Activated CD4-positive, alpha-beta T cell treated with anti-CD3 and anti-CD28 coated beads for 1 hour (primary cell): ENCODE results near the gene SYTL2.

Experiments used
- DNase-seq: peaks from one replicate; pipeline ENCODE4 v3.0.0-alpha.2; 2020

Gene SYTL2

GRCh38 chr11:85827748-85828639 is 17.1 kb upstream of the SYTL2 start:
- no peak for DNase-seq

GRCh38 chr11:85826116-85826855 is 15.3 kb upstream of the SYTL2 start:
- no peak for DNase-seq

DNA sequence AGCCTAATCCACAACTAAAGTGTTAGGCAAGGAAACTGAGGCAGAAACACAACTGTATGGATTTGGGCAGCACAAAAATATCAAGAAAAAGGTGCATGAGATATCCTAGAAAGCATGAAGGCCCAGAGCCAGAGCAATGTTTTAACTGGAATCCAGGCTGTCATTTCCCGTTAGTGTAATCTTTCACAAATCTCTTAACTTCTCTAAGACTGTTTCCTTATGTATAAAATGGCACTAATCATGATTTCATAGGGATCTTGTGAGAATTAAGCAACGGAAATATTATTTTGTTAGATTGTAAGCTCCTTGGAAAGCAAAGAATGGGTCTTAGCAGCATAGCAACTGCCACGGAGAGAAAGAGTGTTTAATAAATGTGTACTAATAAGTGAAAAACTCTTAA is 14.7 kb upstream of the SYTL2 start:
- no peak for DNase-seq

DNA sequence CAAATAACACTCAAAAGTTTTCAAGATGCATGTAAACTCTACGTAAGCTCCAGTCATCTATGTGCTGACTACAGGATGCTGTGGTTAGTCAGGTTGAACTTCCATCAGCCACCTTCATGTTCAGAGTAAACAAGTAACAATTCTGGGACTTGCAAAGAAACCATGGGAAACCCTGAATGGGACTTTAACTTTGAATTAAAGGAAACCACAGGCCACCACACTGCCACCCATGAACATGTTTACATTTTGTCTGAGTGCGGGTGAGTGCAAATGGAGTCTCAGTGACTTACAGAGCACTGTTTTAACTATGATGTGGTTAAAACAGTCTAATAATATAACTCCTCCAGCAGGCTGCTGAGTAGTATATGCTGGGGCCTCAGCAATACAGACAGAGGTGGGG is 12.9 kb upstream of the SYTL2 start:
- peak; percentile 40 for DNase-seq

DNA sequence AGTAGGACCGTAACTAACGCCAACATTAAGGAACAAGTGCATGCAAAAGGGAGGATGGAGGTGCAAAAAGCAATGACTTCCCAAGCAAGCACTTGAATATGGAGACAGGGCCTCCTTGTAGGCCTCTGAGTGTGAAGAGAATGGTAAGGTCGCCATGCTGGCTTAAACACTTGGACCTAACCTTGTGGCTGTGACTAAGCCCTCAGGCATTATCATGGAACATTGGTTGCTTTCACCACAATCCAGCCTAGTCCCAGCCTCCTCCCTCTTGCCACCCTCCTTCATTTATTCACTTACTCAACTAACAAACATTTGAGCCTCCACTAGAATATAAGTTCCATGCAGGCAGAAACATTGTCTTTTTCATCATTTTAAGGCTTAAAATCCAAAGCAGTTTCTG is 11.9 kb upstream of the SYTL2 start:
- DNase-seq, result no peak

DNA sequence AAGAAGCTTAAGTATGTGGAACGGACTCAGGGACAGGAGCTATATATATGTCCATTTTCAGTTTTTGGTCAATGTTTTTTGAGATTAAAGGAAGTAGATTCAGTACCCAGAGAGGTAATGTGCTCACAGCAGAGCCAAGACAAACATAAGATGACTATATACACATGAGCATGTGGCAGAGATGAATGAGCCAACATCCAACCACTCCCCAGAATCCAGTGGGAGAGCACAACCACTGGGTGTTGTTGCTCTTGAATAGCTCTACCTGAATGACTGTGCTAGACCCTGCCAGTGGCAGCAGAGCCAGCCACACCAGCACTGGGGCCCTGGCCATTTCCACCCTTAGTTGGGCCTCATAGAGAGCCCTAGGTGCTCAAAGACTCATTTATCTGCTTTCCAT is 10.7 kb upstream of the SYTL2 start:
- no peak for DNase-seq

DNA sequence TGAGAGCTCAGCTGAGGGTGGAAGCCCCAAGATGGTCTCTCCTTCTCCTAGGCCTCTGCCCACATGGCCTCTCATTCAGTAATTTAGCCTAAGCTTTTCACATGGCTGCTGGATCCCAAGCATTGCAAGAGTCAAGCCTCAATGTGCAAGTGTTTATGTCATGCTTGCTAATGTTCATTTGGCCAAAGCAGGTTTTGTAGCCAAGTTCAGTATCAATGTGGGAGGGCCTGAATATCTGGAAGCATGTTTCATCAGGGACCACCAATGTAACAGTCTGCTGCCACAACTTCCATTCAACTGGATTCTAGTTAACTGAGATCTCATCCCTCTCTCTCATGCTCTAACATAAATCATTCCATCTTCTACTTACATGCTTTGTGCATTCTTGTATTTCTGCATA is 8.5 kb upstream of the SYTL2 start:
- DNase-seq, result no peak

DNA sequence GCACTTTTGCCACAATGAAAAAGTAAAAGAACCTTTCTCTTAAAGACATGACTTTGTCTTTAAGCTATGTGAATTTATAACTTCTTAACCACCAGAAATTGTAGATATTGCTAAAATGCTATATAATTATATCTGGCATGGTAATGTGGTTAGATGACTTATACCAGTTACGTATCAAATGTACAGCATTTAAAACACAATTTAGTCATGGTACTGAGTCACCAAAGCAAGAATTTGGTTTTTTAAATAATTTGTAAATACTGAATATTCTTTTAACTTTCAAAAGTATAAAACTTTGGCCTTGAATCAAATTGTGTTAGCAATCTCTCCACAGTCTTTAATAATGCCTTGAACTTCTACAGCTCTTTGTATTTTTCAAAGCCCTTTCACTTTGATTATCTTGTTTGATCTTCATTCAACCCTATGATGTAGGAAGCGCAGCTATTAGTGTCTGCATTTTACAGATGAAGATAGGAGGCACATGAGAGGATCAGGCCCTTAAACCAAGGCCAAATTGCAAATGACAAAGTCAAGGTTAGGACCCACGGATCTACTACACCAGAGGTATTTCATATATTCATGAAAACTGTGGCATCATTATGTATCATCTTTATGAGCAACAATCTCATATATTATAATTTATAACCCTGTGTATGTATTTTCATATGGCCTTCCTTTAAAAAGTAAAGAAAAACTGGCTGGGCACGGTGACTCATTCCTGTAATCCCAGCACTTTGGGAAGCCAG is 4.4 kb upstream of the SYTL2 start:
- DNase-seq, result no peak

- DNase-seq, result no peak
Observed at GRCh38 chr11:85813721-85814120, 2.8 kb upstream of the SYTL2 start.

DNA sequence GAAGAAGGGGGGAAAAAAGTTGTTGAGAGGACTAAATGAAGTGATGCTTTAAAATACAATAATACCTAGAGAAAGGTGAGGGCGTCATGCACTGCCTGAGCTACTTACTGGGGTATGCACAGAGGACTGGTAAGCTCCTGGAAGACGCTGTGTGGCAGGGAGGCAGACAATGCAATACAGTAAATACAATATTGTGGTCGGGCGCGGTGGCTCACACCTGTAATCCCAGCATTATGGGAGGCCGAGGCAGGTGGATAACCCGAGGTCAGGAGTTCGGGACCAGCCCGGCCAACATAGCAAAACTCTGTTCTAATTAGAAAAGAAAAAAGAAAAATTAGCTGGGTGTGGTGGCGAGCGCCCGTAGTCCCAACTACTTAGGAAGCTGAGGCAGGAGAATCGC is 683 bp upstream of the SYTL2 start:
- DNase-seq, result no peak

- no peak for DNase-seq
Observed at GRCh38 chr11:85810521-85810870, 445 bp downstream of the SYTL2 start.

- no peak for DNase-seq
Observed at GRCh38 chr11:85809863-85810262, 1.1 kb downstream of the SYTL2 start.

DNA sequence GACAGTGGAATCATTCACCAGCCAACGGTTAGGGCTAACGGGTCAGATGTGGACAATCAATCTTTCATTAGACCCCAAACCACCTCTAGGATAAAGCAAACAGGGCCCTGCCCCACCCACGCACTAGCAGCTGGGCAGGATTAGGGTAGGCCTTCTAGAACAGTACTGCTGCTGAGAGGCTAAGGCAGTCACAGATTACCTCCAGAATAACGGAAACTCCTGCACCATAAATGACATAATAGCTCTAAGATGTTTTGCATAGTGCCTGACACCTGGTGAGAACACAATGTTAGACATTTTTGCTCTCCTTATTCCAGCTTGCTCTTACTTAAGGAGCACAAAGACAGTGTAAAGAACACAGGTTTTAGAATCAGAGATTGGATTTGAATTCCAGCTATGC is 1.8 kb downstream of the SYTL2 start:
- DNase-seq, result no peak

DNA sequence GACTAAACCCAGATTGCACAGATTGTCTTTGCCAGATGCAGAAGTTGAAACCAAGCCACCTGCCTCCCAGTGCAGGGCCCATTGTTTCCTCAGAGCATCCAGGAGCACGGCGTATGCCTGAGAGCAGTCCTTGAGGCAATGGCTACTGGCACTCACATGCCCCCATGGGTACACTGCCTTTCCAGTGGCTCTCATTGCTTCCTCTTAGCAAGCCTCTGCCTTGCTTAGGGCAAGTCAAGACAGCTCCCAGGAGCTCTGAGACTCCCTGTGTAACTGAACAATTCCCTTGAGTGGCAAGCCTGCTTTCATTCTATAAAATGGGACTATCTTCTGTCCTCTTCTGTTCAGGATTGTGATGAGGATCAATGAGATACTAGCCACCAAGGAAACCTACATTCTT is 4.1 kb downstream of the SYTL2 start:
- no peak for DNase-seq

- DNase-seq, result no peak
Observed at GRCh38 chr11:85806016-85806415, 4.9 kb downstream of the SYTL2 start.

GRCh38 chr11:85805387-85805786 is 5.6 kb downstream of the SYTL2 start:
- no peak for DNase-seq

- no peak for DNase-seq
Observed at GRCh38 chr11:85803920-85804319, 7.0 kb downstream of the SYTL2 start.

GRCh38 chr11:85803303-85803702 is 7.6 kb downstream of the SYTL2 start:
- DNase-seq, result no peak

GRCh38 chr11:85801527-85801926 is 9.4 kb downstream of the SYTL2 start:
- no peak for DNase-seq

DNA sequence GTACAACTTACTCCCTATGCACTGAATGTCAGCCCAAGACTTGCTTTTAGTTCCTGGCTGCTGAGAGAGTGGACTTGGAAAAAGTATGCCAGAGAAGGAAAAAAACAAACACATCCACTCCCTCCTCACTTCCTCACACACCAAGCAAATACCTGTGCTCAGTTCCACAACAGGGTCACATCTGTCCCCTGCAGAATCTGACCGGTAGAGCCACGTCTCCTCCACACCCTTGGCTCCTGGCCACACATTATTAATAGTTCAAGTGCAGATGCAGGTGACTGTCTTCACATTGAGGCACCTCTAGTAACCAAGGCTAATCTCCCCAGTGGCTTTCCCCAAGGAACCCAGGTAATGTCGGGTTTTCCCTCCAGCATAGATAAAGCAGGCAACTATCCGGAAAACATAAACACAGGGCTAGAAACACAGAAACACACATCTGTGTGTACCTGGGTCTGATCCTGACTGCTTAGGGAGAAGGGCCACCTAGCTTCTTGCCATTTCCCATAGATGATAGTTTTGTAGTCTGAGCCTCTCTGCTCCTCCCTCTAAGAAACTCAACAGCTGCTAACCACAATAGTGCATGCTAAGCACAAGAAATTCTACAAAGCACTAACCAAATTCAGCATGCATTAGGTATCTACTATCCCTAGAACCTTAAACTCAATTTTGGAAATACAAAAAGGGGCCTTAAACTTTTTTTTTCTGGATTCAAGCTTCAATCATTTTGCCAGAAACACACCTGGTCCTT is 10.2 kb downstream of the SYTL2 start:
- DNase-seq, result no peak

DNA sequence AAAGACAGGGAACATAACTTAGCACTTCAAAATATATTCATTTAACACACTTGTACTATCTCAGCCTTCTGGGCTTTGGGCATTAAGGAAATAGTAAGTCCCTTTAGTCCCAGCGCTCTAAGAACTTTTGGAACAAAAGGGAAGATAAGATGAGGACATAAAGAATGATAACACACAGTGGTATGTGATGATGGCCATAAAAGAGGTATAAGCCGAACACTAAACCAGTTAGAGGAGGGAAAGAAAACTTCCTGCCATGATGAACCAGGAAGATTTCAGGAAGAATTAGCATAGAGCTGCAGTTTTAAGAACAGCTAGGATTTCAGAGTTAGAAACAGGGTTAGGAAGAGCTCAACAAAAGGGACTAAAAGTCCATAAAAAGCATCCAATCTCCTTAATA is 11.8 kb downstream of the SYTL2 start:
- DNase-seq, result no peak

DNA sequence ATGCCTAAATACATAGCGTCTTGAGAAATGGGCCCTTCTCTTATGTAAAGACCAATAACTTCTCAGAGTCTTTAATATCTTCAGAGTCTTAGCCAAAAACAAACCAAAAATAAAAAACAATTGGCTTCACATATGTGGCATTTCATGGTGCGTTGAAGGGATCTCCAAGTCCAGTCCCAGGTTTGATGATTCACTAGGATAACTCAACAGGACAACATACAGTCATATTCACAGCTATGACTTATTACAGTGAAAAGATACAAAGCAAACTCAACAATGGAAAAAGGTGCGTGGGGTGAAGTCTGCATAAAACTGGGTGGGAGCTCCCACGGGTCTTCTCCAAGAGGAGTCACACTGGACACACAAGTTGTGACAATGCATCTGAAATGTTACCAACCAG is 12.6 kb downstream of the SYTL2 start:
- DNase-seq, result no peak
